HT-29 (cell line): ENCODE data around the gene SMAGP. TPM values are rescaled to one million over a fixed set of nuclear protein-coding genes. Genes with fewer than 3 reads are reported as not detected.

Experiments
- DNase-seq: peaks from one replicate; pipeline ENCODE4 v3.0.0-alpha.2; 2015; ENCODE audit warnings: low spot score
- total RNA-seq: library from RNA; depleted of rRNA; stranded (reverse); fragments of >200 nt; shearing (Covaris generic); gene quantifications from 2 replicates; pipeline ENCODE4 v1.2.3, GENCODE V29; 2014; rRNA removed

The SMAGP gene
- total RNA-seq, 1 experiment from 2014 or later, result 93.2 TPM

DNA sequence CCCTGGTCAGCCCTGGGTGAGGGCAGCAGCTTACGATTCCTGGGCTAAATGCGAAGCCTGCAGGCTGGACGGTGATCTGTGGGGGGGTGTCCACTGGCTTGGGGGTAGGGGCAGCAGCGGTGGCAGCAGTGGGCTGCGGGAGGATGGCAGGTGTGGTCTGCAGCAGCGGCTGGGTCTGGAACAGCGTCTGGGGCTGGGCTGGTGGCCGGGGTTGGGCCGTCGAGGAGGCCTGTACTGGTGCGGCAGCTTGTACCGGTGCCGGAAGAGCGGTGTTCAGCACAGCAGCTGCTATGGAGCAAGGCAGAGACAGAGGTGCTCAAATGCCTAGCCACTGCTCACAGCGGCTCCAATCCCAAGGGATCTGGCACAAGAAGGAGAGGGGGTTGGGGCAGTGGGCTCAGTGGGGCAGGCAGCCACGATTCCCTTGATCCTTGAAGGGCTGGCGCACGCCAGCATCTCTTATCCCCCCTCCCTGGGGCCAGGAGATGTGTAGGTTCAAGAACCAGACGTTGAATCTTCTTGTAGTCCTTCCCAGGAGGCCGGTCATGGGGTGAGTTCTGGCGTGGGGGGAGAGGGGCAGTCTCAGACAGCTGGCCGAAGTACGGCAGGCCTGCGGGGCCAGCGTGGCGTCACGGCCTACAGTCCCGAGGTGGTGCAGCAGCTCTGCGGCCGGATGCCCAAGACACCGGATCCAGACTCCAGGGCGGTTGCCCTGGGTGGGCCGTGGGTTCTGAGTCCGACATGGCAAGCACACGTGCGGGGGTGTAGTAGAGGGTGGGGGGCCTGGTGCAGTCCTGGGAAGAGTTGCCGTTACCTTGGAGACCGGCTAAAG, 72.3 kb downstream of the SMAGP start:
- DNase-seq, result no peak

DNA sequence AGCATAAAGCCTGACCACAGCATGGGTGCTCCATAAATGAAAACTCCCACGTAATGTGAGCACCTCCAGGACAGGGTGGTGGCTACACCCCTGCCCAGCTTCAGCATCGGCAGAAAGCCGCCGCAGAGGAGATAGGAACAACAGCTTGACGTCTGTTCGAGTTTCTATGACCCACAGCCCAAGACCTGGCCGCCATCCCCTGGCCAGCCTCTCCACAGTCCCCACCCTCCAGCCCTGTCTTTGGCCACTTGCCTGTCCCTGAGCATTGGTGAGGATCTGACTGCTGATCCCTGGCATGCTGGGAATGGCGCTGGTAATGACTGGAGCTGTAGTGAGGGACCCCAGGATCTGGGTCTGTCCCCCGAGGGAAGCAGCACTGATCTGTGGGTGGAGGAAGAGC, 73.7 kb downstream of the SMAGP start:
- DNase-seq, result no peak

DNA sequence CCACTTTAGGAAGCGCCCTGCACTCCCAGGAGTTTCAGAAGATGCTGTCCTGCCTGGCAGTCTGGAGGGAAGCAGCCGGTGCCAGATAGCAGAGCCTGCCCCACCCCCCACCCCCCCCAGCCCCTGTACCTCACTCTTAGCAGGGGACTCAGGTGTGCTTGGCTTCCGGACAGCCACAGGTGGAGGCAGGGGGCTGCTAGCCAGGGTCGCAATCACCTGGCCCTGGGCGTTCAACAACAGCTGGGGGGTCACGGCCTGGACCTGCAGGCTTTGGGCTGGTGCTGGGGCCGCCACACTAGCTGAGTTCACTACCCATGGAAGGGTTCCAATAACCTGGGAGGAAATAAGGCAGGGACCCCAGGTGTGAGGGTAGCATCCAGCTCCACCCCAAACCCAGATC, 74.4 kb downstream of the SMAGP start:
- no peak for DNase-seq

Other genes with a start within 250 kb of the SMAGP start
- gene SLC11A2, start 244.0 kb downstream of the SMAGP start, total RNA-seq, result 20.1 and 42.9 TPM in 2 replicates
- gene LETMD1, start 222.1 kb downstream of the SMAGP start, total RNA-seq, result 36.8 and 47.1 TPM in 2 replicates
- gene CSRNP2, start 186.8 kb downstream of the SMAGP start, total RNA-seq, result 4.3 and 6.3 TPM in 2 replicates
- 8.4 and 8.7 TPM in 2 replicates for gene TFCP2, start 97.3 kb downstream of the SMAGP start, total RNA-seq
- gene POU6F1, start 52.4 kb downstream of the SMAGP start, total RNA-seq, result 0.05 TPM in 1 of 2 replicates, not detected in the other
- 174 and 187 TPM in 2 replicates for gene DAZAP2, start 31.6 kb downstream of the SMAGP start, total RNA-seq
- 0.42 and 0.56 TPM in 2 replicates for gene BIN2, start 53.8 kb upstream of the SMAGP start, total RNA-seq
- gene CELA1, start 76.3 kb upstream of the SMAGP start, total RNA-seq, result not detected in 2 replicates
- gene GALNT6, start 121.0 kb upstream of the SMAGP start, total RNA-seq, result 6.1 and 16.3 TPM in 2 replicates
- gene SLC4A8, start 154.4 kb upstream of the SMAGP start, total RNA-seq, result not detected in 2 replicates